IMR-90 (cell line): Measurements from ENCODE around the gene GUCY1A2. TPM values are rescaled to one million over a fixed set of nuclear protein-coding genes. Genes with fewer than 3 reads are reported as not detected.

Experiments
- ATAC-seq: fragments of 200-7000 bp; cut with Tn5 transposase; 2 replicates; pipeline ENCODE4 v1.9.1; 2020; ENCODE audit warnings: low read depth, mild to moderate bottlenecking, moderate library complexity
- BruUV-seq: library from RNA; stranded (reverse); fragments of 400-500 nt; replicated peaks from 2 replicates; lab custom pipeline; 2021; lab: Mats Ljungman, UMichigan
- CTCF ChIA-PET: fragments of 300-600 bp; formaldehyde crosslinking; extraction: SDS; loops from one replicate; lab custom pipeline; 2021; ENCODE audit warnings: antibody characterized with exemption; lab: Yijun Ruan, JAX
- POLR2A ChIA-PET: fragments of 300-600 bp; sonication (Branson Sonifier 250); formaldehyde crosslinking; loops from one replicate; lab custom pipeline; 2022; ENCODE audit warnings: antibody characterized with exemption; ENCODE audit not compliant: unreplicated experiment; lab: Charles Lee
- DNase-seq: peaks from one replicate; pipeline ENCODE4 v3.0.0; 2013
- H2AFZ ChIP-seq: replicated peaks from 2 replicates; pipeline ENCODE3; 2013; ENCODE audit warnings: low read length, mild to moderate bottlenecking; ENCODE audit not compliant: poor library complexity
- H2AK5ac ChIP-seq: 2 replicates; pipeline ENCODE4 v1.6.1; 2013; ENCODE audit warnings: low read depth, low read length, inconsistent platforms
- H2AK9ac ChIP-seq: replicated peaks from 2 replicates; pipeline ENCODE3; 2013; ENCODE audit warnings: mild to moderate bottlenecking, low read depth, low read length, moderate library complexity; ENCODE audit not compliant: poor library complexity
- H2BK120ac ChIP-seq: 2 replicates; pipeline ENCODE4 v1.6.1; 2013; ENCODE audit warnings: low read depth, low read length, inconsistent platforms
- H2BK15ac ChIP-seq: 3 replicates; pipeline ENCODE4 v1.6.1; 2013; ENCODE audit warnings: low read depth, low read length, inconsistent platforms
- H2BK20ac ChIP-seq: 2 replicates; pipeline ENCODE4 v1.6.1; 2013; ENCODE audit warnings: low read depth, mild to moderate bottlenecking, inconsistent platforms, low read length, moderate library complexity
- H2BK5ac ChIP-seq: 2 replicates; pipeline ENCODE4 v1.6.1; 2013; ENCODE audit warnings: mild to moderate bottlenecking, low read depth, low read length, inconsistent platforms; ENCODE audit not compliant: poor library complexity, severe bottlenecking
- H3K14ac ChIP-seq: replicated peaks from 2 replicates; pipeline ENCODE4 v1.6.1; 2013; ENCODE audit warnings: low read depth, low read length, inconsistent platforms
- H3K18ac ChIP-seq: 2 replicates; pipeline ENCODE4 v1.6.1; 2013; ENCODE audit warnings: low read depth, low read length, control low read depth
- H3K23ac ChIP-seq: 2 replicates; pipeline ENCODE4 v1.6.1; 2013; ENCODE audit warnings: low read depth, low read length, inconsistent platforms
- H3K27ac ChIP-seq: 2 replicates; pipeline ENCODE4 v1.5.1; 2013; ENCODE audit warnings: mild to moderate bottlenecking, control low read depth, low read length; ENCODE audit not compliant: insufficient read depth
- H3K27me3 ChIP-seq: 2 replicates; pipeline ENCODE4 v1.6.1; 2013; ENCODE audit warnings: low read length; ENCODE audit not compliant: control insufficient read depth, insufficient read depth
- H3K36me3 ChIP-seq: 2 replicates; pipeline ENCODE4 v1.6.1; 2013; ENCODE audit warnings: low read length, mixed read lengths; ENCODE audit not compliant: control insufficient read depth, insufficient read depth
- H3K4ac ChIP-seq: 2 replicates; pipeline ENCODE4 v1.6.1; 2013; ENCODE audit warnings: low read depth, low read length, inconsistent platforms
- H3K4me1 ChIP-seq: 2 replicates; pipeline ENCODE4 v1.6.1; 2013; ENCODE audit warnings: low read length, mixed read lengths; ENCODE audit not compliant: control insufficient read depth, insufficient read depth
- H3K4me2 ChIP-seq: 2 replicates; pipeline ENCODE4 v1.6.1; 2013; ENCODE audit warnings: low read depth, mild to moderate bottlenecking, control low read depth, low read length, moderate library complexity
- H3K4me3 ChIP-seq: 2 replicates; pipeline ENCODE4 v1.5.1; 2013; ENCODE audit warnings: low read depth, mild to moderate bottlenecking, control low read depth, low read length, moderate library complexity; ENCODE audit not compliant: insufficient read depth
- H3K56ac ChIP-seq: 2 replicates; pipeline ENCODE4 v1.6.1; 2013; ENCODE audit warnings: low read length, inconsistent platforms; ENCODE audit not compliant: insufficient read depth; ENCODE audit errors: extremely low read depth
- H3K79me1 ChIP-seq, 2 experiments: 2 replicates each; pipeline ENCODE4 v1.6.1; 2013; ENCODE audit warnings: low read length in 2 of 2, inconsistent platforms in 1 of 2, low read depth in 1 of 2
- H3K9ac ChIP-seq: 2 replicates; pipeline ENCODE4 v1.6.1; 2013; ENCODE audit warnings: low read depth, low read length, control low read depth
- H3K9me1 ChIP-seq: 2 replicates; pipeline ENCODE4 v1.6.1; 2013; ENCODE audit warnings: low read length, inconsistent platforms; ENCODE audit not compliant: insufficient read depth
- H3K9me3 ChIP-seq: 2 replicates; pipeline ENCODE4 v1.6.1; 2013; ENCODE audit warnings: low read length; ENCODE audit not compliant: control insufficient read depth, insufficient read depth
- H4K20me1 ChIP-seq: 2 replicates; pipeline ENCODE4 v1.6.1; 2013; ENCODE audit warnings: low read length, inconsistent platforms; ENCODE audit not compliant: insufficient read depth
- H4K5ac ChIP-seq: 2 replicates; pipeline ENCODE4 v1.6.1; 2013; ENCODE audit warnings: mild to moderate bottlenecking, low read depth, low read length, control low read depth
- H4K8ac ChIP-seq, 2 experiments: 2 replicates each; pipeline ENCODE4 v1.6.1; 2013; ENCODE audit warnings: low read depth in 2 of 2, low read length in 2 of 2, control low read depth in 1 of 2, inconsistent platforms in 1 of 2
- H4K91ac ChIP-seq: 2 replicates; pipeline ENCODE4 v1.6.1; 2013; ENCODE audit warnings: low read depth, low read length, inconsistent platforms; ENCODE audit not compliant: insufficient read depth
- CEBPB ChIP-seq: IDR thresholded peaks from 2 replicates; pipeline ENCODE4 v1.6.1; 2012; ENCODE audit warnings: low read depth, low read length, improper control_type of control experiment
- MAFK ChIP-seq: IDR thresholded peaks from 2 replicates; pipeline ENCODE4 v1.6.1; 2012; ENCODE audit warnings: low read depth, low read length, improper control_type of control experiment
- MAZ ChIP-seq: IDR thresholded peaks from 2 replicates; pipeline ENCODE4 v1.6.1; 2012; ENCODE audit warnings: low read depth, mild to moderate bottlenecking, low read length, improper control_type of control experiment, moderate library complexity, borderline replicate concordance
- POLR2A ChIP-seq: IDR thresholded peaks from 2 replicates; pipeline ENCODE4 v1.6.1; 2012; ENCODE audit warnings: mild to moderate bottlenecking, low read depth, low read length
- RAD21 ChIP-seq: IDR thresholded peaks from 2 replicates; pipeline ENCODE4 v1.6.1; 2012; ENCODE audit warnings: low read length, improper control_type of control experiment
- SMC3 ChIP-seq: fragments of 150-350 bp; IDR thresholded peaks from 2 replicates; pipeline ENCODE4 v1.6.1; 2016; ENCODE audit warnings: low read depth, mild to moderate bottlenecking, antibody characterized with exemption, low read length, moderate library complexity
- dilution Hi-C: fragments of 300-500 bp; cut with HindIII; formaldehyde crosslinking; loops from one replicate; pipeline ENCODE4 v1.14.3; 2018; ENCODE audit warnings: low sequenced_read_pairs; ENCODE audit not compliant: unreplicated experiment
- in situ Hi-C: fragments of 300-500 bp; cut with MboI; formaldehyde crosslinking; loops from 3 replicates; pipeline ENCODE4 v1.14.3; 2019; ENCODE audit warnings: low sequenced_read_pairs, inconsistent platforms, mixed read lengths
- intact Hi-C: fragments of 100-400 bp; cut with micrococcal nuclease; formaldehyde crosslinking; loops from 2 replicates; pipeline ENCODE4 v1.10.0; 2022
- polyA plus RNA-seq, 3 experiments: library from polyadenylated mRNA; depleted of rRNA; stranded (reverse); fragments of >200 nt; gene quantifications; 2 replicates each; pipeline ENCODE4 v1.2.3, GENCODE V29; 2012; ENCODE audit warnings: low replicate concordance in 1 of 3
- total RNA-seq: library from RNA; depleted of rRNA; stranded (reverse); fragments of >200 nt; gene quantifications from 2 replicates; pipeline ENCODE4 v1.2.3, GENCODE V29; 2012

Gene GUCY1A2
- total and polyA plus RNA-seq, 2 of the 4 experiments (the other 2 are of a cell fraction) = under 0.01 to 0.03 TPM

DNA sequence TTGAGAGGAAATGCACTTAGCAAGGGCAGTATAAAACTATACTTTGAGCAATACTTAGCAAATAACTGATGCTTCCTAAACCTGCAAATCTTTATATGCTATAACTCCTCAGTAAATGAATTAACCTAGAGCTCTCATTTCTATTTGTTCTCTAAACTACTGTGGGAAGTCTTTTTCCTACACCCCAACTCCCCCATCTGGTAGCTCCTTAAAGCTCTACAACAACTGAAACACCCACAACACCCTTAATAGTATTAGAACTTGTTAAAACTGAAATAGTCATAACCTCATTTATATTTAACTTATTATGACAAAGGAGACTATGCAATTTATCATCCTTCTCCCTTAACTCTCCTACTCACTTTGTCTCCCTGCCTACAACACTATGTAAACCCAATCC, 43.4 kb downstream of the GUCY1A2 start:
- Histone ChIP-seq H3K9me3 (no peaks in the 10 kb centered on the region), H4K20me1 (no peaks in the 10 kb centered on the region), H3K14ac (no peak overlapping the region), H3K18ac (no peak overlapping the region), H4K8ac (no peak overlapping the region), H3K4me3 (no peak overlapping the region), H3K36me3 (no peaks in the 10 kb centered on the region), H3K9me1 (no peaks in the 10 kb centered on the region), H3K4ac (no peak overlapping the region), H2BK5ac (no peak overlapping the region), H2BK120ac (no peak overlapping the region), H3K9ac (no peak overlapping the region), H2BK20ac (no peak overlapping the region), H2AFZ (no peak overlapping the region), H3K27ac (no peak overlapping the region), H2AK5ac (no peak overlapping the region), H4K91ac (no peak overlapping the region), H3K79me1 (no peaks in the 10 kb centered on the region), H2AK9ac (no peak overlapping the region), H3K23ac (no peak overlapping the region), H3K4me1 (no peaks in the 10 kb centered on the region), H2BK15ac (no peak overlapping the region), H3K56ac (no peak overlapping the region), H3K4me2 (no peak overlapping the region), H3K27me3 (no peaks in the 10 kb centered on the region), H4K5ac (no peak overlapping the region)
- no TSS peak for BruUV-seq
- intact Hi-C loops (no loop called here), in situ Hi-C loops (no loop called here), dilution Hi-C loops (no loop called here)
- no peak for ATAC-seq
- no peak for DNase-seq
- TF ChIP-seq MAFK = no peak
- TF ChIP-seq POLR2A = no peak
- no peak for TF ChIP-seq RAD21
- no peak for TF ChIP-seq SMC3
- no peak for TF ChIP-seq CEBPB
- TF ChIP-seq MAZ = no peak
- CTCF ChIA-PET = no interaction called here
- POLR2A ChIA-PET = no interaction called here
